ENCODE results near the gene NIP7. TPM values are rescaled to one million over a fixed set of nuclear protein-coding genes. Genes with fewer than 3 reads are reported as not detected.
"Not testable (repeated sequence)": the region's sequence is repeated elsewhere in the genome, so short reads cannot be mapped to it uniquely, and the experiment has no call there.

NIP7 gene
- 26.8 and 31.0 TPM in 2 replicates for total RNA-seq (2014; rRNA removed; shearing (Covaris generic))

- Histone ChIP-seq H3K36me3 (peaks cover 57% of the 10 kb centered on the region), H3K4me1 (replicated peaks) (peaks cover 7% of the 10 kb centered on the region), H3K9me3 (replicated peaks) (no peaks in the 10 kb centered on the region), H3K27ac (peak within 1 kb of the TSS; percentile 37), H3K4me3 (peak within 1 kb of the TSS; percentile 86), H3K27me3 (replicated peaks) (no peaks in the 10 kb centered on the region)
- DNase-seq (ENCODE audit: low read depth in 1 of 2, low spot score in 2 of 2), result peak; percentile 98
Observed at GRCh38 chr16:69339289-69340094, at the start of gene NIP7, which contains the start of gene COG8. Gene NIP7 (plus strand): TSS chr16:69339772. CDS start chr16:69339830, 58 bp downstream. Gene COG8 (minus strand): TSS chr16:69339564. CDS start chr16:69339552, 12 bp downstream.

- not testable (repeated sequence) for H3K36me3 ChIP-seq; H3K9me3 ChIP-seq (replicated peaks); H3K4me3 ChIP-seq; H3K27me3 ChIP-seq (replicated peaks); H3K27ac ChIP-seq; H3K4me1 ChIP-seq (replicated peaks); DNase-seq (ENCODE audit: low read depth in 1 of 2, low spot score in 2 of 2)
Observed at GRCh38 chr16:69291657-69292056, 47.9 kb upstream of the NIP7 start.

GRCh38 chr16:69293401-69293800 is 46.2 kb upstream of the NIP7 start:
- H3K4me3 ChIP-seq, result no peak overlapping the region
- H3K9me3 ChIP-seq (replicated peaks), result no peaks in the 10 kb centered on the region
- no peaks in the 10 kb centered on the region for H3K27me3 ChIP-seq (replicated peaks)
- H3K36me3 ChIP-seq, result no peaks in the 10 kb centered on the region; the same call in 1 of the 2 replicates
- no peak for DNase-seq (ENCODE audit: low read depth in 1 of 2, low spot score in 2 of 2)
- H3K27ac ChIP-seq, result no peak overlapping the region
- H3K4me1 ChIP-seq (replicated peaks), result no peaks in the 10 kb centered on the region

GRCh38 chr16:69294051-69294450 is 45.5 kb upstream of the NIP7 start:
- DNase-seq (ENCODE audit: low read depth in 1 of 2, low spot score in 2 of 2), result no peak
- peaks cover 2% of the 10 kb centered on the region; the same call in 1 of the 2 replicates for H3K36me3 ChIP-seq
- H3K4me1 ChIP-seq (replicated peaks), result no peaks in the 10 kb centered on the region
- no peaks in the 10 kb centered on the region for H3K27me3 ChIP-seq (replicated peaks)
- no peaks in the 10 kb centered on the region for H3K9me3 ChIP-seq (replicated peaks)
- H3K27ac ChIP-seq, result no peak overlapping the region
- no peak overlapping the region for H3K4me3 ChIP-seq

- not testable (repeated sequence) for H3K4me1 ChIP-seq (replicated peaks); H3K9me3 ChIP-seq (replicated peaks); H3K27ac ChIP-seq; H3K4me3 ChIP-seq; H3K27me3 ChIP-seq (replicated peaks); DNase-seq (ENCODE audit: low read depth in 1 of 2, low spot score in 2 of 2)
- H3K36me3 ChIP-seq, result peaks cover 26% of the 10 kb centered on the region
Observed at GRCh38 chr16:69296771-69297170, 42.8 kb upstream of the NIP7 start.

- H3K27ac ChIP-seq, result no peak overlapping the region
- no peaks in the 10 kb centered on the region for H3K4me1 ChIP-seq (replicated peaks)
- H3K4me3 ChIP-seq, result no peak overlapping the region
- H3K9me3 ChIP-seq (replicated peaks), result no peaks in the 10 kb centered on the region
- no peaks in the 10 kb centered on the region for H3K27me3 ChIP-seq (replicated peaks)
- no peak for DNase-seq (ENCODE audit: low read depth in 1 of 2, low spot score in 2 of 2)
- peaks cover 32% of the 10 kb centered on the region for H3K36me3 ChIP-seq
Observed at GRCh38 chr16:69298261-69298660, 41.3 kb upstream of the NIP7 start.

GRCh38 chr16:69301187-69301586 is 38.4 kb upstream of the NIP7 start:
- no peak for DNase-seq (ENCODE audit: low read depth in 1 of 2, low spot score in 2 of 2)
- Histone ChIP-seq H3K9me3 (replicated peaks) (no peaks in the 10 kb centered on the region), H3K4me1 (replicated peaks) (no peaks in the 10 kb centered on the region), H3K27me3 (replicated peaks) (no peaks in the 10 kb centered on the region), H3K27ac (no peak overlapping the region), H3K36me3 (peaks cover 32% of the 10 kb centered on the region), H3K4me3 (no peak overlapping the region)

GRCh38 chr16:69301861-69302260 is 37.7 kb upstream of the NIP7 start:
- Histone ChIP-seq H3K4me3 (no peak overlapping the region), H3K27ac (no peak overlapping the region), H3K9me3 (replicated peaks) (no peaks in the 10 kb centered on the region), H3K36me3 (peaks cover 32% of the 10 kb centered on the region), H3K4me1 (replicated peaks) (no peaks in the 10 kb centered on the region), H3K27me3 (replicated peaks) (no peaks in the 10 kb centered on the region)
- no peak for DNase-seq (ENCODE audit: low read depth in 1 of 2, low spot score in 2 of 2)

- DNase-seq (ENCODE audit: low read depth in 1 of 2, low spot score in 2 of 2), result no peak
- peaks cover 32% of the 10 kb centered on the region for H3K36me3 ChIP-seq
- H3K4me3 ChIP-seq, result no peak overlapping the region
- H3K4me1 ChIP-seq (replicated peaks), result no peaks in the 10 kb centered on the region
- no peak overlapping the region for H3K27ac ChIP-seq
- H3K27me3 ChIP-seq (replicated peaks), result no peaks in the 10 kb centered on the region
- no peaks in the 10 kb centered on the region for H3K9me3 ChIP-seq (replicated peaks)
Observed at GRCh38 chr16:69302301-69302700, 37.3 kb upstream of the NIP7 start.

- Histone ChIP-seq H3K27me3 (replicated peaks) (no peaks in the 10 kb centered on the region), H3K36me3 (peaks cover 13% of the 10 kb centered on the region), H3K4me3 (no peak overlapping the region), H3K9me3 (replicated peaks) (no peaks in the 10 kb centered on the region), H3K27ac (no peak overlapping the region), H3K4me1 (replicated peaks) (peaks cover 3% of the 10 kb centered on the region; the same call in 1 of the 2 replicates)
- no peak for DNase-seq (ENCODE audit: low read depth in 1 of 2, low spot score in 2 of 2)
Observed at GRCh38 chr16:69306031-69306430, 33.5 kb upstream of the NIP7 start.

GRCh38 chr16:69307091-69307490 is 32.5 kb upstream of the NIP7 start:
- Histone ChIP-seq H3K4me3 (no peak overlapping the region), H3K9me3 (replicated peaks) (peaks cover 6% of the 10 kb centered on the region), H3K4me1 (replicated peaks) (peaks cover 6% of the 10 kb centered on the region), H3K27me3 (replicated peaks) (no peaks in the 10 kb centered on the region), H3K27ac (no peak overlapping the region), H3K36me3 (peaks cover 13% of the 10 kb centered on the region)
- peak in 1 of 2 experiments; percentile 0 for DNase-seq (ENCODE audit: low read depth in 1 of 2, low spot score in 2 of 2)

- H3K9me3 ChIP-seq (replicated peaks), result peaks cover 6% of the 10 kb centered on the region
- H3K36me3 ChIP-seq, result peaks cover 11% of the 10 kb centered on the region
- DNase-seq (ENCODE audit: low read depth in 1 of 2, low spot score in 2 of 2), result no peak
- H3K4me3 ChIP-seq, result no peak overlapping the region
- no peak overlapping the region for H3K27ac ChIP-seq
- no peaks in the 10 kb centered on the region for H3K27me3 ChIP-seq (replicated peaks)
- peaks cover 9% of the 10 kb centered on the region for H3K4me1 ChIP-seq (replicated peaks)
Observed at GRCh38 chr16:69307856-69308255, 31.7 kb upstream of the NIP7 start.

- Histone ChIP-seq H3K9me3 (replicated peaks) (peaks cover 6% of the 10 kb centered on the region), H3K27ac (no peak overlapping the region), H3K4me3 (no peak overlapping the region), H3K4me1 (replicated peaks) (peaks cover 9% of the 10 kb centered on the region), H3K36me3 (peaks cover 23% of the 10 kb centered on the region), H3K27me3 (replicated peaks) (no peaks in the 10 kb centered on the region)
- DNase-seq (ENCODE audit: low read depth in 1 of 2, low spot score in 2 of 2), result no peak
Observed at GRCh38 chr16:69309316-69309715, 30.3 kb upstream of the NIP7 start.

- H3K27ac ChIP-seq, result peak within 1 kb of the TSS; percentile 55
- peaks cover 39% of the 10 kb centered on the region for H3K36me3 ChIP-seq
- peak; percentile 97 to 99 for DNase-seq (ENCODE audit: low read depth in 1 of 2, low spot score in 2 of 2)
- peaks cover 6% of the 10 kb centered on the region for H3K9me3 ChIP-seq (replicated peaks)
- peak within 1 kb of the TSS; percentile 97 for H3K4me3 ChIP-seq
- no peaks in the 10 kb centered on the region for H3K27me3 ChIP-seq (replicated peaks)
- peaks cover 9% of the 10 kb centered on the region for H3K4me1 ChIP-seq (replicated peaks)
Observed at GRCh38 chr16:69310653-69311532, 28.7 kb upstream of the NIP7 start, which contains the start of gene VPS4A. Gene VPS4A (plus strand): TSS chr16:69311350. CDS start chr16:69311512, 162 bp downstream.

Data from SJSA1 (cell line).